Neural progenitor cell (in vitro differentiated cells): ENCODE results near the gene SCP2. TPM values are rescaled to one million over a fixed set of nuclear protein-coding genes. Genes with fewer than 3 reads are reported as not detected.
"Not testable (repeated sequence)": the region's sequence is repeated elsewhere in the genome, so short reads cannot be mapped to it uniquely, and the experiment has no call there.

ENCODE experiments used
- DNase-seq: peaks from one replicate; pipeline ENCODE4 v3.0.0-alpha.2; 2016; ENCODE audit warnings: low spot score
- H2AFZ ChIP-seq: fragments of 200-600 bp; sonication (generic); replicated peaks from 2 replicates; pipeline ENCODE4 v1.6.1; 2016; ENCODE audit warnings: antibody characterized with exemption
- H3F3A ChIP-seq: fragments of 200-600 bp; sonication (generic); 2 replicates; pipeline ENCODE4 v1.6.1; 2016; ENCODE audit warnings: antibody characterized with exemption, low read depth
- H3K27ac ChIP-seq: fragments of 200-600 bp; sonication (generic); 2 replicates; pipeline ENCODE4 v1.5.1; 2016; ENCODE audit warnings: mild to moderate bottlenecking
- H3K27me3 ChIP-seq: fragments of 200-600 bp; sonication (generic); 2 replicates; pipeline ENCODE4 v1.6.1; 2016; ENCODE audit warnings: mild to moderate bottlenecking, moderate library complexity
- H3K36me3 ChIP-seq: fragments of 200-600 bp; sonication (generic); 2 replicates; pipeline ENCODE4 v1.5.1; 2016
- H3K4me1 ChIP-seq: fragments of 200-600 bp; sonication (generic); 2 replicates; pipeline ENCODE4 v1.6.1; 2016; ENCODE audit warnings: mixed run types
- H3K4me2 ChIP-seq: fragments of 200-600 bp; sonication (generic); 2 replicates; pipeline ENCODE4 v1.6.1; 2016
- H3K4me3 ChIP-seq: fragments of 200-600 bp; sonication (generic); 2 replicates; pipeline ENCODE4 v1.5.1; 2016
- H3K79me2 ChIP-seq: fragments of 200-600 bp; sonication (generic); 2 replicates; pipeline ENCODE4 v1.6.1; 2016; ENCODE audit warnings: low read depth
- H3K9ac ChIP-seq: fragments of 200-600 bp; sonication (generic); 2 replicates; pipeline ENCODE4 v1.6.1; 2016
- H3K9me3 ChIP-seq: fragments of 200-600 bp; sonication (generic); 2 replicates; pipeline ENCODE4 v1.5.1; 2016; ENCODE audit warnings: low read depth
- H4K20me1 ChIP-seq: fragments of 200-600 bp; sonication (generic); 2 replicates; pipeline ENCODE4 v1.6.1; 2016; ENCODE audit warnings: low read depth
- H3K27ac Mint-ChIP-seq: 3 replicates; pipeline ENCODE4 v1.8.0; 2021; ENCODE audit warnings: mixed read lengths
- H3K27me3 Mint-ChIP-seq: 2 replicates; pipeline ENCODE4 v1.8.0; 2022; ENCODE audit warnings: low read depth, mild to moderate bottlenecking, inconsistent platforms, moderate library complexity, mixed read lengths; ENCODE audit not compliant: insufficient read depth
- H3K36me3 Mint-ChIP-seq: 3 replicates; pipeline ENCODE4 v1.8.0; 2021; ENCODE audit warnings: mixed read lengths
- H3K4me1 Mint-ChIP-seq: 3 replicates; pipeline ENCODE4 v1.8.0; 2021; ENCODE audit warnings: mixed read lengths
- H3K4me3 Mint-ChIP-seq: 3 replicates; pipeline ENCODE4 v1.8.0; 2021; ENCODE audit warnings: mild to moderate bottlenecking, moderate library complexity, mixed read lengths
- H3K9me3 Mint-ChIP-seq: 3 replicates; pipeline ENCODE4 v1.8.0; 2020; ENCODE audit warnings: mixed read lengths
- CTCF ChIP-seq: fragments of 200-600 bp; sonication (generic); IDR thresholded peaks from 2 replicates; pipeline ENCODE4 v1.5.1; 2017; ENCODE audit warnings: antibody characterized with exemption, mild to moderate bottlenecking
- EZH2 ChIP-seq: fragments of 200-600 bp; sonication (generic); IDR thresholded peaks from 2 replicates; pipeline ENCODE4 v1.6.1; 2017; ENCODE audit warnings: antibody characterized with exemption, mild to moderate bottlenecking, moderate library complexity
- EZH2phosphoT487 ChIP-seq: fragments of 200-600 bp; sonication (generic); IDR thresholded peaks from 2 replicates; pipeline ENCODE4 v1.6.1; 2017; ENCODE audit warnings: antibody characterized with exemption
- total RNA-seq: library from RNA; depleted of rRNA; stranded (reverse); fragments of >200 nt; gene quantifications from 2 replicates; pipeline ENCODE4 v1.2.3, GENCODE V29; 2015; ENCODE audit warnings: low replicate concordance

The SCP2 gene
- total RNA-seq, 1 donor from 2014 or later, result 101 TPM

DNA sequence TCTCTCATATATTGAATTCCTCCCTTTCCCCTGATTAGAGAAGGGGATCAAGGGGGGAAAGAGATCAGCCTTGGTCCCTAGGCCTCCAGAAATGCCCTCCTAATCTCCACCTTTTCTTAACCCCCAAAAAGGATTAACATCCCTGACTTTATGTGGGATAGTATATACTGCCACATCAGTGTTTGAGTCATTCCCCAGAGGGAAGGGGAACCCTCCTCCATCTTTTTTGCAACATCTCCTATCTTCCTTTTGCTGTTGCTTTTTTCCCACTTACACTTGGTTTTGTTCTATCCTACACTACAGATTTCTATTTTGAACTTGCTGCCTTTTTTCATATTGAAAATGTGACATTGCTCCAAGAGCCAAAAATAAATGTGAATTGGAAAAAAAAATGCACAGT lies 69.6 kb downstream of the SCP2 start:
- Mint-ChIP-seq H3K4me3 (no peak overlapping the region), H3K27ac (no peak overlapping the region), H3K4me1 (no peaks in the 10 kb centered on the region), H3K9me3 (no peaks in the 10 kb centered on the region), H3K36me3 (no peaks in the 10 kb centered on the region), H3K27me3 (peaks cover 3% of the 10 kb centered on the region)
- no peaks in the 10 kb centered on the region for H3K9me3 ChIP-seq
- H3K79me2 ChIP-seq, result no peaks in the 10 kb centered on the region
- H3K4me1 ChIP-seq, result no peaks in the 10 kb centered on the region
- DNase-seq, result no peak
- no peak overlapping the region for H3K4me3 ChIP-seq
- H3K27me3 ChIP-seq, result no peaks in the 10 kb centered on the region
- H2AFZ ChIP-seq, result no peak overlapping the region
- no peak overlapping the region for H3K9ac ChIP-seq
- H3F3A ChIP-seq, result no peaks in the 10 kb centered on the region
- TF ChIP-seq CTCF, result no peak
- TF ChIP-seq EZH2phosphoT487, result no peak
- no peak for TF ChIP-seq EZH2
- H3K36me3 ChIP-seq, result no peaks in the 10 kb centered on the region
- H4K20me1 ChIP-seq, result no peaks in the 10 kb centered on the region
- no peak overlapping the region for H3K27ac ChIP-seq
- H3K4me2 ChIP-seq, result no peak overlapping the region

DNA sequence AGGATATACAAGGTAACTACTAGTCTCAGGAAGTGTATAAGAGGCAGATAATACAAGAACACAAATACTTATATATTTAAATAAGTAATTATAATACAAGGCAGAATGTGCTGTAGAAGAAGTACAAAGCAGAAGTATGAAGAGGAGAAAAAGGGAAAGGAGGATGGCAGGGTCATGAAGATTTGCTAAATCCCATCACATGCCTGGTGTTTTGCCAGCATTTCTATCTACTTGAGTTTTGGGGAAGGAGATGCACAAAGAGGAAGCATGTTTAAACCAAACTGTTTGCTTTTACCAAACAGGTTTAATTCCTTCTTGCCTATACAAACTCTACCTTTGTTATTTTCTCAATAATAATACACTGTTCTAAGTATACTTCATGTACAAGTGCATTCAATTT lies 74.1 kb downstream of the SCP2 start:
- TF ChIP-seq EZH2phosphoT487 (no peak), EZH2 (no peak), CTCF (no peak)
- no peak overlapping the region for H3K9ac ChIP-seq
- no peaks in the 10 kb centered on the region for H3K9me3 ChIP-seq
- no peaks in the 10 kb centered on the region for H3K4me1 ChIP-seq
- DNase-seq, result no peak
- no peak overlapping the region for H2AFZ ChIP-seq
- no peaks in the 10 kb centered on the region for H4K20me1 ChIP-seq
- H3K4me3 ChIP-seq, result no peak overlapping the region
- H3K27me3 Mint-ChIP-seq, result peaks cover 2% of the 10 kb centered on the region
- no peak overlapping the region for H3K27ac ChIP-seq
- no peaks in the 10 kb centered on the region for H3K4me1 Mint-ChIP-seq
- H3K27ac Mint-ChIP-seq, result no peak overlapping the region
- no peak overlapping the region for H3K4me3 Mint-ChIP-seq
- peaks cover 9% of the 10 kb centered on the region for H3K9me3 Mint-ChIP-seq
- no peaks in the 10 kb centered on the region for H3K79me2 ChIP-seq
- no peak overlapping the region for H3K4me2 ChIP-seq
- peaks cover 9% of the 10 kb centered on the region for H3K36me3 Mint-ChIP-seq
- H3K36me3 ChIP-seq, result no peaks in the 10 kb centered on the region
- no peaks in the 10 kb centered on the region for H3F3A ChIP-seq
- H3K27me3 ChIP-seq, result no peaks in the 10 kb centered on the region

GRCh38 chr1:53006612-53007011 lies 79.5 kb downstream of the SCP2 start:
- H3K27me3 Mint-ChIP-seq, H3K4me2 ChIP-seq, H3K9ac ChIP-seq, H3K4me3 Mint-ChIP-seq, H3K27ac Mint-ChIP-seq, H3F3A ChIP-seq, H3K36me3 Mint-ChIP-seq, H3K36me3 ChIP-seq, H3K4me3 ChIP-seq, H3K9me3 ChIP-seq, H3K4me1 Mint-ChIP-seq, H3K4me1 ChIP-seq, H4K20me1 ChIP-seq, H3K27ac ChIP-seq, DNase-seq, H3K27me3 ChIP-seq, H3K79me2 ChIP-seq, H2AFZ ChIP-seq: not testable (repeated sequence)
- peaks cover 21% of the 10 kb centered on the region for H3K9me3 Mint-ChIP-seq

GRCh38 chr1:53010247-53010646 lies 83.2 kb downstream of the SCP2 start:
- H3K4me1 Mint-ChIP-seq, H2AFZ ChIP-seq, H3K27ac ChIP-seq, H3K36me3 ChIP-seq, H4K20me1 ChIP-seq, H3K4me3 ChIP-seq, H3K4me3 Mint-ChIP-seq, H3K4me1 ChIP-seq, DNase-seq, H3K36me3 Mint-ChIP-seq, H3K9ac ChIP-seq, H3K27me3 ChIP-seq, H3F3A ChIP-seq, H3K4me2 ChIP-seq, H3K27ac Mint-ChIP-seq, H3K27me3 Mint-ChIP-seq, H3K9me3 ChIP-seq, H3K79me2 ChIP-seq: not testable (repeated sequence)
- peaks cover 12% of the 10 kb centered on the region for H3K9me3 Mint-ChIP-seq
